GM18858 (cell line): Measurements from ENCODE around the gene FGR.

Experiments used
- ATAC-seq: cut with Tn5 transposase; IDR thresholded peaks from one replicate; pipeline ENCODE4 v1.9.1; 2021; ENCODE audit not compliant: unreplicated experiment

The FGR gene

DNA sequence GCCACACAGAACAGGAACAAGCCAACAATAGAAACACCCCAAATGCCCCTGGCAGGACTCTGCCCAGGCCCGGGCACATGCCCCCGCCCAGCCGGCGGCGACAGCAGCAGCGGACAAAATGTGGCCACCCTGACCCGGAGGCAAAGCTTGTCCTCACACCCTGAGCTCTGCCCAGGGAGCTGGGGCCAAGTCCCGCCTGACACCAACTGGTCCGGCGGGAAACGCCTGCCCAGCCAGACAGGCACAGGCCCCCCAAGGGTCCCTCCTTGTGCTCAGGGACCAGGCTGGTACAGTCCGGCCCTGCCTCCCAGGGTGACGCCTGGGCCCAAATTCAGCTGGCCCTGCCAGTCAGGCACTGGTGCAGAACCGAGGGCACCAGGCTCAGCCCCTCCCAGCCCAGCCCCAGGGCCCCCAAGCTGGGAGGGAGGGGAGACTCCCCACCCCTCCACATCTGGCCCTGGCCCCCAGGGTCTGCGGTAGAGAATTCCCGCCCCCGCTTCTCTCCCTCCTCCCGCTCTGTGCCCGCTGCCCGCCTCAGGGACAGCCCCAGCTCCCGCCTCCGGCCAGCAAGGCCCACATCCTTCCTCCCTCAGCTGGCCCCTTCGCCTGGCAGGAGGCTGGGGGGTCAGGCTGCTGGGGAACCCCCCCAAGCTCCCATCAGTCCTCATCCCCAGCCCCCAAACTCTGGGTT lies 33.1 kb downstream of the FGR start:
- no peak for ATAC-seq

- ATAC-seq: no peak
These were observed 33.6 kb downstream of the FGR start for GRCh38 chr1:27601321-27601770.

- no peak for ATAC-seq
These were observed 34.3 kb downstream of the FGR start for GRCh38 chr1:27600498-27601175.

- ATAC-seq: no peak
These were observed 35.1 kb downstream of the FGR start for GRCh38 chr1:27599605-27600497.

- no peak for ATAC-seq
These were observed 36.0 kb downstream of the FGR start for GRCh38 chr1:27598902-27599528.

DNA sequence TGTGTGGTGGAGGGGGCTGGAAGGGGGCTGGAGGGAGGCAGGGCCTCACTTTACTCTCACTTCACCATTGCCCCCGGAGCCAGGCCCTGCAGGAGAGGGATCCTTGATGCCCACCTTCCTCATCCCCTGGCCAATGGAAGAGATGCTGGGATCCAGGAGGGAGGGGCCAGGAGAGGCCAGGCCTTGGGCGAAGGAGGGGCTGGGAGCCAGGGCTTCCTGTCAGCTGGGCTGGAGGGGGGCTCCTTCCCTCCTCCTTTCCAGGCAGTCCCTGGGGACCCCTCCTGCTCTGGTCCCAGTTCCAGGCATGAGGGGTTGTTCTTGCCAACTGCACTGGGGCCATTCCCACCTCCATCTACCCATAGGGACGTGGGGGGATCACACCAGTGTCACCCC lies 36.7 kb downstream of the FGR start:
- no peak for ATAC-seq

DNA sequence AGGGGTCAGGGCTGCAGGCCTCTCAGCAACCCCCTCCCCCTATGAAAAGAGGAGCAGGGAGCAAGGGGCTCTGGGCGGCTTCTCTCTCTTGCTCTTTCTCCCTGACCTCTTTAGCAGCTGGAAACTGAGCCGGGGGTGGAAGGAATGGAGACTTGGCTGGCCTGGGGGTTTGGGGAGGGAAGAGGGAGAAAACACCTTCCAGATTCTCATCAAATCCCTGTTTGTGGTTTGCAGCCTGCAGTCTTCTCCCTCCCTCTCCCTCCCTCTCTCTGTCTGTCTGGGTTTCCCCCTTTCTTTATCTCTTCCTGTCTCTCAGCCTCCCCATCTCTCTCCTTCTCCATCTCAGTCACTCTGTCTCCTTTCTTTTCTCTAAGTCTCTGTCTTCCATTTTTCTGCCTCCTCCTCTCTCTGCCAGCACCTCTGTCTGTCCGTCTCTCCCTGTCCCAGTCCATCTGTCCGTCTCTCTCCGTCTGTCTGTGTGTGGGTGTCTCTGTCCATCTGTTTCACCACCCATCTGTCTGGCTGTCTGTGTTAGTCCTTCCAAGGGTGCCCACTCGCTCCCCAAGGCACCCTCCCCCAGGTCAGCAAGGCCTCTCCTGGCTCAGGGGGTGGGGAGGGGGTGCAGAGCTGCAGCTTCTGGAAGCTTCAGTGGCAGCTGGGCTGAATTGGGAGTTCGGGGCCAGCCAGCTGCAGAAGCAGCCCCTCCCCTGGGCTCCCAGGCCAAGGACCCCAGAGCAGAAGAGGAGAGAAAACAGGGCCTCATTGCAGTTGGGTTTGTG lies 37.3 kb downstream of the FGR start:
- ATAC-seq: no peak

- no peak for ATAC-seq
These were observed 38.0 kb downstream of the FGR start for GRCh38 chr1:27596986-27597385.

GRCh38 chr1:27596261-27596660 lies 38.7 kb downstream of the FGR start:
- ATAC-seq: no peak

DNA sequence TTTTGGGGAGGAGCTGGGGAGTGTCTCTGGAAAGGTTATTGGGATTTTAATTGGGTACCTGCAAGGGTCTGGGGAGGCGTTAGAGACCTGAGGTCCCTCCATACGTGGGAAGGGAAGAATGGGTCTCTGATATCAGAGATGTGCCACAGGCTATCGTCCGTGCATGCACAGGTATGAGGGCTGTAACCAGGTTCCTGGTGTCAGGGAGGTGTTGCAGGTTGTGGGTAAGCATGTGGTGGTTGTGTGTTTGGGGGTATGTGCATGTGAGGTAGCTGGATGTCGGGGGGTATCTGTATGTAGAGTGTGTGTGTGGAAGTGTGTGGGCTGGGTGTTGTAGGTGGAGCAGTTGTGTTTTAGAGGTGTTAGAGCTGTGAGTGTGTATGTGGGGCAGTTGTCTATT lies 39.4 kb downstream of the FGR start:
- ATAC-seq: no peak

GRCh38 chr1:27594564-27595510 lies 40.1 kb downstream of the FGR start:
- no peak for ATAC-seq

- ATAC-seq: no peak
These were observed 41.1 kb downstream of the FGR start for GRCh38 chr1:27593678-27594563.

GRCh38 chr1:27592931-27593677 lies 41.9 kb downstream of the FGR start:
- no peak for ATAC-seq

DNA sequence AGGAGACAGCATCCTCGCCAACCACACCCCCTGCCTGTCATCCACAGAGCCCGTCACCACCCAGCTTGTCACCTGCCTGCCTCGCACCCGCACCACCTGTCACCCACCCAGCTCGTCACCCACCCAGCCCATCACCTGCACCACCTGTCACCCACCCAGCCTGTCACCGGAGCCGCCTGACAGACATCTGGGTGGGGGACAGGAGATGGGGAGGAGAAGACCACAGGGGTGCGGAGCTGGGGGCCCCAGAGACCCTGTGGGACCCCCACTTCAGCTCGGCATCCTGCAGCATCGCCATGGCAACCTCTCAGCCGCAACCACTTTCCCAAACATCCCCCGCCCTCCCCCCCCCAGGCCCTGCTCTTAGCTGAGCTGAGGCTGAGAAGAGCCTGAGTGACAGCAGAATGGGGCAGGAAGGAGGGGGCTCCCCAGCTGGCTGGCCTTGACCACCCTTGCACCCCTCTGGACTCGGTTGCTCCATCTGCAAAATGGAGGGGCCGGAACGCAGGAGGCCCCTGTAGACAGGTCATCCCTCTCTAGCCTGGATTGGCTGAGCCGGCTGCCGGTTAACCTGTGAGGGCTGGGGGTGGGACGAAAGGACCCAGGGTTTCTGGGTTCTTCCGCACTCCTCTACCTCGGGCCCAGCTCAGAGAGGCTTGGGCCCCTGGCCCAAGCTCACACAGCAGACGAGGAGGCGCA lies 42.6 kb downstream of the FGR start:
- no peak for ATAC-seq

DNA sequence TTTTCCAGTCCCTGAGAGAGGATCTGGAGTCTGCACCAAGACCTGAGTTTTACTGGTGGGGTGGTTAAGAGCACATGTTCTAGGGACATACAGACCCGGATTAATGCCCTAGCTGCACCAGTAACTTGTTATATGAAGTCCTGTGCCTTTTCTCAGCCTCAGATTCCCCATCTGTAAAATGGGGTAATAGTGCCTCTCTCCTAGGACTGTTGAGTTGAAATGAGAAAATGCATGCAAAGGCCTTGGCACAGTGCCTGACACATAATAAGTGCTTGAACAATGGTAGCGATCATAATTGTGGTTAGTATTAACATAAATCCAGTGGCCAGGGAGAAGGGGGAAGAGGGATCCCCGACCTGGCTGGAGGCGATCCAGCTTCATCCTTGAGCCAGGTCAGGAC lies 43.4 kb downstream of the FGR start:
- ATAC-seq: no peak

GRCh38 chr1:27590917-27591508 lies 44.0 kb downstream of the FGR start:
- ATAC-seq: no peak
